Fibroblast of peridontal ligament (primary cell): ENCODE results near the gene C4orf33.

Experiments used
- DNase-seq: peaks from one replicate; pipeline ENCODE4 v3.0.0-alpha.2; 2010; ENCODE audit errors: extremely low read depth

C4orf33 gene

DNA sequence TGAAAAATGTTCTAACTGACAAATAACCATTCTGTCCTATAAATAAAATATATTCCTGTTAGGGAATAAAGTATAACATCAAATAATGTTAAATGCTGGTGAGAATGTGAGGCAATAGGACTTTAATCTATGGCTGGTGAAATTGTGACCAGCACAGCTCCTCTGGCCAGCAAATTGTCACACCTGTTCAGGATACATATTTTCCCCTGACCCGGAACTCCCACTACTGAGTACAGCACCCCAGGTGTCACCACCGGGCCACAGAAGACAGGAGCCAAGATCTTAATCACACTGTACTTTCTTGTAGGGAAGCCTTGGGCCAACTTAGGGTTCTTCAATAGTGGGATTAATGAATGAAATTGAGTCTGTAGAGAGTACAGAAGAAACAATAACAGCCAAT is 33.2 kb downstream of the C4orf33 start:
- DNase-seq: no peak

DNA sequence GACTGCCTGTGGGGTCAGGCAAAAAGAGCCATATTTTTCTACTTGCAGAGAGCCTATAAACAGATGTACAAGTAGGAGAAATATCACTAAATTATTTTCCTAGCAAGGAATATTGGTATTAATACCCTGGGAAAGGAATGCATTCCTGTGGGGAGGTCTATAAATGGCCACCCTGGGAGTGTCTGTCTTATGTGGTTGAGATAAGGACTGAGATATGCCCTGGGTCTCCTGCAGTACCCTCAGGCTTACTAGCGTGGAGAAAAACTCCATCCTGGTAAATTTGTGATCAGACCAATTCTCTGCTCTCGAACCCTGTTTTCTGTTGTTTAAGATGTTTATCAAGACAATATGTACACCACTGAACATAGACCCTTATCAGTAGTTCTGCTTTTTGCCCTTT is 35.4 kb downstream of the C4orf33 start:
- DNase-seq: no peak

- DNase-seq: no peak
Observed at GRCh38 chr4:129136433-129136832, 40.5 kb downstream of the C4orf33 start.

DNA sequence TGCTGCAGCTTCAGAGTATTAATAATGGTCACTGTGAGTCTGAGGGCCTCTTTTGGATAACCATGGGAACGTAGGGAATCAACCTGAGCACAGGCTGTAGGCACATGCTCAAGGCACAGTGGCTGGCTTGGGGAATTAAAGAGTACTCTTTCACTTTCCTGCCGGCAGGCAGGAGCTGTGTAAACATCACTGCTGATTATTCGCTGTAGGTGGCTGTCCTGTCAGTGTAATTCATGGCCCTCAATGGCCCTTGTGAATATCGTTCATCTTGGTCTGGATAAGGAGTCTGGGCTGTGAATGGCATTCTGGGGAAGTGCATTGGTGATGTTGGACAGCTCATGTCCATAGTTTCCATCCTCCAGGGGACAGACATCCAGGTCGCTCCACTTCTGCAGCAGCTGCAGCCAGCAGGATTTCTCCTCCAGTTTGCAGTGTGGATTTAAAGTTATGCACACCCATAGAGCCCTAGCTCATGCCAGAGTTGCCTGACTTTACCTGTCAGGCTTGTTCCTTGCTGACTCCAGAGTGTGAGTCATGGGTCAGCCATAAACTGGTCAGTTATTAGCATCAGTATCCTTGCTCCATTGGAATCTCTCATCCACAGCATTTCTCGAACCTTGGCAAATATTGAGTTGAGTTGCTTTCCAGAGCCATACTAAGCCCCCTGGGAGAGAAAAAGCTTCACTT is 43.0 kb downstream of the C4orf33 start:
- DNase-seq: no peak

DNA sequence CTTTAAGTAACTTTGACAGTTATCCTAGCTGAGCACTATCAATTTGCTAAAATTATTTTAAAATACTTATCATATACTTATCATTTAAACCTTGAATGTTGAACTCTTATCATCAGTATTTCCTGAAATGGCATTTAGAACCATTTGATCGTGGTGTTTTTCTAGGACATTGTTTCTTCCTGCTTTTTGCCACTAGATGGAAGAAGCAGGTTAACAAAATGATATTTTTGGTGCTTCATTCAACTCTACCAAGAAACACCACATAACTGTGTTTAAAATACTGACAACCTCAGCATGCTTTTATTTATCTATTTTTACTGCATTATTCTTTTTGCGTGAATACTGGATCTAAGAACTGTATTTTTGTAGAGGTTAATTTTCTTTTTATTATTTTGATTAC is 44.6 kb downstream of the C4orf33 start:
- DNase-seq: peak; percentile 21

DNA sequence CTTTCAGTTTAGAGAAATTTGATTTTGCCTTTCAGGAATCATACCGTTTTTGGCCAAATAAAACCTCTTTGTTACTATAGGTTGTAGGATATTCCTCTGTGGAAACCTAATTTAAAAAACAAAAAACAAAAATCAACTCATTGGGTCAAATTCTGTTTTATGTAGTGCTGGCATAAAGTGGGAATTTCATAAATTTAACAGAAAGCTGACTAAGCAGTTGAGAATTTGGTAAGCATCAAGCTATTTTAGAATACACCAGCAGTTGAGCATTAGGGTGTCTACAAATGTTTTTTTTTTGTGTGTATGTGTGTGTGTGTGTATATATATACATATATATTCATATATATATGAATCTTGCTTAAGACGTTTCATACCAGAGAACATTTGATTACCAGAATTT is 47.4 kb downstream of the C4orf33 start:
- peak; percentile 4 for DNase-seq

GRCh38 chr4:129144755-129145206 is 48.8 kb downstream of the C4orf33 start:
- DNase-seq: no peak

- no peak for DNase-seq
Observed at GRCh38 chr4:129145222-129145730, 49.3 kb downstream of the C4orf33 start.

GRCh38 chr4:129146639-129147038 is 50.7 kb downstream of the C4orf33 start:
- no peak for DNase-seq

DNA sequence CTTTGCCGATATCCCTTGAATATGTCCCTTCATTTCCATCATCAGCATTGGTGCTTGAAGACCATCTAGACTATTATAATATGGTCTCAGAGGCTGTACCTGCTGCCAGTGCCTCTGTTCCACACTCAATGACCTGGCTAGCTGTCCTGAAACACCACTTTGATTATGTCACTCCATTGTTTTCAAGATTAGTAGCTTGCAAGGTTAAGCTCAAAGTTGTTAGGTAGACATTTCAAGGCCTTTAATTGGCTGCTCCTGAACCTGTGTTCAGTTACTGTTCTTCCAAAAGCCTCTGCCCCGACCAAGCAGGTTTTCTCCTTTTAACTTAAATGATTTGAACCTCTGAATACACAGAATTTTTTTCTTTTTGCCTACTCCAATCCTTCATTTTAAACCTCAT is 52.9 kb downstream of the C4orf33 start:
- DNase-seq: no peak

DNA sequence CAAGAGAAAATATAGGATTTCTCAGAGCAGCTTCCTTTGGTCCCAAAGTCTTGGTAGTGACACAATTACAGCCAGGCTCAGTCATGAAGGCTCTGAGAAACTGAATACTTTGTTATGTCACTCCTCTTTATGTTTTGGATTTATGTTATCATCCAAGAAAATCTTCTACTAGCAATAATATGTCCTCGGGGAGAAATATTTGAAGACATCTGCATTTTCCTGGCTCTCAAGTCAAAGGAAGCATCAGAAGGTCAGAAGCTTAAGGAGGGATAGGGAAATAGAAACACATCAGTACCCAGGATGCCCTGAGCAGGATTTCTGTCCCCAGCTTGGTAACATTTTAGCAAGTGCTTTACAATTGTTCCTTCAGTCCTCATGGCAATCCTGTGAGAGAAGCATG is 54.0 kb downstream of the C4orf33 start:
- DNase-seq: no peak

DNA sequence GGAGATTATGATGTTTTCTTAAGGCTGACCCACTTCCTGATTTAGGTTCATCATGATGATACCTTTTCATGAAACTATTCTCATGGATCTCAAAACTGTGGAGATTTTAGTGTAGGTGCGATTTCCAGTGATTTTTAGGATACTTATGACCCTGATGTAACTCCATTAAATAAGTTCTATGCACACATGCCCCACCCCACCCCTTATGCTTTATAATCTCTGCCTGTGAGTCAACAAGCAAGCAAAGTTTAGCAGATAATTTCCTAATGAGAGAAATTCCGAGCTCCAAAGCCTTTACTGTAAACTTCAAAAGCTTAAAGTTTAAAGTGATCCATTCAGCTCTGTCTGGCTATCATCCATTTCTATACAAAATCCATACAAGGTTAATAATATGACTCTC is 56.4 kb downstream of the C4orf33 start:
- no peak for DNase-seq

GRCh38 chr4:129153700-129154099 is 57.7 kb downstream of the C4orf33 start:
- no peak for DNase-seq

DNA sequence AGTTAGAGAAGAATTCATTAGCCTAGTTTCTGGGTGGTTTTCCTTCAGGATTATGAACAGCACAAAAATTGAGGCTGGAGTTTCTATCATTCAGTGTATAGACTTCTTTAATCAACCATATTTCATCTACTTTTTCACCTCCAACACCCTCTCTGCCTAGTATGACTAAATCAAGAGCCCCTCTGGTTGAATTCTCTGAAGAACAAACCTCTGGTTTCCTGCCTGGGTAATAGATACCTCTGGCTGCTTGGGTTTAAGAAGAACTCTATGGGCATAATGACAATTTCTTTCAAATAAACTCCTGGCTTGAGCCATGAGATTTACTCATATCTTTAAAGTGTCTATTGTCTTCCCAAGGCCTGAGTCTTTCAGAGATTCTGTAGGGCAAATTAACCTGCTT is 66.5 kb downstream of the C4orf33 start:
- DNase-seq: no peak

GRCh38 chr4:129163427-129163826 is 67.5 kb downstream of the C4orf33 start:
- DNase-seq: no peak

DNA sequence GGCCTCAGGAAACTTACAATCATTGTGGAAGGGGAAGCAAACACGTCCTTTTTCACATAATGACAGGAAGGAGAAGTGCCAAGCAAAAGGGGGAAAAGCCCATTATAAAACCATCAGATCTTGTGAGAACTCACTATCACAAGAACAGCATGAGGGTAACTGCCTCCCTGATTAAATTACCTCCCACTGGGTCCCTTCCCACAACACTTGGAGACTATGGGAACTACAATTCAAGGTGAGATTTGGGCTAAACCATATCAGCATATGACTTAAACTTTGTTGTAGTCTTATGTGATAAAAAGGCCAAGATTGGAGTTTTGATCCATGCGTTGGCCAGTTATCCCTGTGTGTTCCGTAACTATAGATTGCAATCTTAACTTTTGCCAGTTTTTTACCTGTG is 68.3 kb downstream of the C4orf33 start:
- DNase-seq: no peak
